Limb (tissue), 2 donors: ENCODE measurements around the gene EPS8L1.
"Not testable (repeated sequence)": the region's sequence is repeated elsewhere in the genome, so short reads cannot be mapped to it uniquely, and the experiment has no call there.

Source experiments
- DNase-seq, 2 donors: peaks; one replicate each; pipeline ENCODE4 v3.0.0-alpha.2; 2016; ENCODE audit errors: extremely low spot score in 2 of 2

Gene EPS8L1

GRCh38 chr19:55094456-55095259 is 19.0 kb downstream of the EPS8L1 start:
- peak in 1 of 2 donors; percentile 28 for DNase-seq

DNA sequence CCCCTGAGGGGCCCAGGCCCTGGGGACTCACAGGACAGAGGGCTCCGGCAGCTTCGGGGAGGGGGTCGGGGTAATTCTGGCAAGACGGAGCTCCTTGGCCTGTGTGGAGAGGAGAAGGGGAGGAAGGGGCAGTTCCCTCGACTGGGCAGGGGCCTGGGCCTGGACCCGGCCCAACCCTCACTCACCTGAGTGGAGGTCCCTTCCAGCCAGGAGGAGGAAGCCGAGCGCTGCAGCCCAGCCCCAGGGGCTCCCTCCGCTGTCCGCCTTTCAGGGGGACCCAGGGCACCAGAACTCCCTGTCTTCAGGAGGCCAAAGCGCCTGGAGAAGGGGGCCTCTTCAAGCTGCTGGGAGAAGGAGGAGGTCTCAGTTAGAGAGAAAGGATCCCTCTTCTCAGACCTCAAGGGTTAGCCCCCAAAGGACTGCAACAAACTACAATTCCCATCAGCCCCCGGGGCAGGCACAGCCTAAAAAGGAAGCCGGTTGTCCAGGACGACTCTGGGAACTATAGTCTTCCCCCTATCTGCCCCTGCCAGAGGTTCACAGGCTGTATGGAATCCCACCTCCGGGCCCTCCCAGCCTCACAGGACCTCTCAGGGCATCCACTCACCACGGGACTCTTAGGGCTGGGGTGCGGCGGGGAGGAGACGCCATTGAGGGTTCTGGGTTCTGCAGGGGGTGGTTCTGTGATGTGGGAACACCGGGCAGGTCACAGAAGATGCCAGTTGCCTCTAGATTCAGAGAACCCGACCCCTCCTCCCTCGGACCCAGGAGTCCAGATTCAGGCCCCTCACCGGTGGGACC is 19.8 kb downstream of the EPS8L1 start:
- peak in 1 of 2 donors; percentile 34 for DNase-seq

DNA sequence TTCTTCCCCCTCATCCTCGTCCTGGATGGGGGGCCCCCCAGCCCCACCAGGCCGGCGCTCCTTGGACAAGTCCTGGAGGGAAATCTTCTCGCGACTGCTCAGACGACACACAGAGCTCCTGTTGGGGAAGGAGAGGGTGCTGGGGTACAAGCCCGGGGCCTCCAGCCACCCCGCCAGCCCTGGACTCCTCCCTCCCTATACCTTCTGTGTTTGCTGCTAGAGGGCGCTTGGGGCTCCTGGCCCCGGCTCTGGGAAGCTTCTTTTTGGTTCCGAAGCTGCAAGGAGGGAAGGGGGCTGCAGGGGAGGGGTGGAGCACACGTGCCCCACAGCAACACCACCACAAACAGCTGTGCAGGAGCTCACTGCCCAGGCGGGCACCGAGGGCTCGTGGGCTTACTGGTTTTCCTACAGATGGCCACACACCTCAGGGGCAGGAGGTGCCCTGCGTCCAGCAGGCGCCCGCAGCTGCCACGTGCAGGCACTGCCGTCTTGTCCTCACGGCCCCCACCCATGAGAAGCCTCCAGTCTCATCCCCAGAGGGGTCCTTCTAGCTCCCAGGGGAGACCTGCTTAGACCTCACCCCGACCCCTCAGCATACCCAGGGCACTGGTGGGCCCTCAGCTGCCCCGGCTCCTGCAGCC is 20.5 kb downstream of the EPS8L1 start:
- peak in 1 of 2 donors; percentile 28 for DNase-seq

GRCh38 chr19:55097864-55098715 is 22.4 kb downstream of the EPS8L1 start:
- peak in 1 of 2 donors; percentile 25 for DNase-seq

DNA sequence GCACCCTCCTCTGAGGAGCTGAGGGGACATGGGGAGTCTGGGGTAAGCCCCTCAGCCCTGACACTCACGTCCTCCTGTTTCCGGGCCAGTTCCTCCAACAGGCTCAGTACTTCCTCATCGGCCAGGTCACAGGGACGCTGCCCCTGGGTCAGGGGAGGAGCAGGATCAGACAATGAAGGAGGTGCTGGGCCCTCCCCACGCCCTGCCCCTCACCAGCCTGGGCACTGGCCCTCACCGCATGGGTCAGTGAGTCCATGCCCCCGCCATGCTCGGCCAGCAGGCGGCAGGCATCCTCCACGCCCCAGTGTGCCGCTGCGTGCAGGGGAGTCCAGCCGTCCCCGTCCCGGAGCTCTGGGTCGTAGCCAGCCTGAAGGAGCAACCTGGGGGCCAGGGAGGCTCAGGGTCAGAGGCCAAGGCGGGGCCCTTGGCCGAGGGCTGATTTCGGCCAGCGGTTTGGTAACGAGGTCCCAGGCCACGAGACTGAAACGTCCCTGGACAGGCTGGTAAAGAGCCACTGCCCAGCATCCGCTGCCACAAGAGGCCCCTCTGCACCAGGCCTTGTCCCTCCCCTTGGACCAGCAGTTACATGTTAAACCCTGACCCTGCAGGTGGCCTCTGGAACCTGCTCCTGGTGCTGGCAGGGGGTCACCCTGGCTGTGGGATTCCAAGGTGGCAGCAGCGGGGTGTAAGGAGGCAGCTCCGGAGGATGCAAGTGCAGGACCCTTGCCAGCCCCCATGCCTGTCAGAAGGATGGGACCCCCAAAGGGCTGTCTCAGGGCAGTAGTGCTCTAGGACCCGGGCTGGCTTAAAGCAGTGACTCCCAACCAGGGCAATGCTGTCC is 23.3 kb downstream of the EPS8L1 start:
- peak in 1 of 2 donors; percentile 33 for DNase-seq

DNA sequence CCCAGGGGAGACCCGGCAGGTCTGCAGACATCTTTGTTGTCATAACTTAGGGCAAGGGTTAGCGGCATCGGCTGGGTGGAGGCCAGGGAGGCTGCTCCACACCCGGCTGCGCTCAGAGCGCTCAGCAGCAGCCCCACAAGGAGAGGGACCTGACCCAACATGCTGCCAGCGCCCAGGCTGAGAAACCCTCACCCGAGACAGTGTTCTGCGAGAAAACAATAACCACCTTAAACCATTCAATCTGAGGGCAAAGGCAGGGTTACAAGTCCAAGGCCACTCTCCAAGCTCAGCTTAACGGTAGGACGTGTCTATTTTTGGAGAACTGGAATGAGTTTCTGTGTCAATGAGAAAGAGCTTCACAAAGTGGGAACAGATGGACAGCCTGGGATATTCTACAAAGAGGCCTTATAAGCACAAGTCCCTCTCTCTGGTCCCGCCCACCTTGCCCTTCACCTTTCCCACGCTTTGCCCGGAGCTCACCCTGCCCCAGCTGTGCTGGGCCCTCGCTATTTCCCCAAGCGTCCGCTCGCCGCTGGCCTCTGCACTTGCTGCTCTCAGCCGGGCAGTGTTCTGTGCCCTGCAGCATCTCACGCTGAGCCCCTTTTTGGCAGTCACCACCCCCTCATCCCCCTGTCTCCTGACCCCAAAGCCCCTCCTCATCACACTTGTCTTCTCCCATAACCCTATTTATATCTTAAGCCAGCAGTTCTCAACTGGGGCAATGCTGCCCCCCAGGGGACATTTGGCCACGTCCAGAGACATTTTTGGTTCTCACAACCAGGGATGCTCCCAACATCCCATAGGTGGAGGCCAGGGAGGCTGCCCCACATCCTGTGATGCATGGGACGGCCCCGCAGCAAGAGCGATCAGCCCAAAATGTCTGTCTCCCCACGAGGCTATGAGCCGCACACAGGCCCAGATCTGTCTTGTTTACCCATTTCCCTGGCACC is 24.2 kb downstream of the EPS8L1 start:
- DNase-seq: peak in 1 of 2 donors; percentile 24

DNA sequence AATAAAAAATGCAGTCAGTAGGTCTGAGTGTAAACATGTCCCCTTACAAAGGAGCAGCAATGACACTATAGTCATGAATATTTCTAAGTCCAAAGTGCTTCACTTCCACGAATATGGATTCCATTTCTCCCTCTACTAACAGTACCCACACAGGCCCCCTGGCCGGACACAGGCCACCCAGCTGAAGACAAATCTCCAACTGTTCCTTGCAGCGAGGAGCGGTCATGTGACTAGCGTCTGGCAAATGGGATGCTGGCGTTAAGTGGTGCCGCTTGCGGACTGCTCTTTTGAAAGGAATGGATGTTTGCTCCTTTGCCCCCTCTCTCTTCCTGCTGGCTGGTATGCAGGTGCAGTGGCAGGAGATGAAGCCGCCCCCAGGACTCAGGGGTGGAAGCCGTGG is 25.6 kb downstream of the EPS8L1 start:
- DNase-seq: no peak

GRCh38 chr19:55103190-55103589 is 27.5 kb downstream of the EPS8L1 start:
- DNase-seq: no peak

- no peak for DNase-seq
Observed at GRCh38 chr19:55105237-55105636, 29.6 kb downstream of the EPS8L1 start.

- DNase-seq: no peak
Observed at GRCh38 chr19:55106591-55106990, 30.9 kb downstream of the EPS8L1 start.

GRCh38 chr19:55107252-55107651 is 31.6 kb downstream of the EPS8L1 start:
- not testable (repeated sequence) for DNase-seq

- DNase-seq: peak in 1 of 2 donors; percentile 32
Observed at GRCh38 chr19:55109527-55110291, 34.0 kb downstream of the EPS8L1 start.

DNA sequence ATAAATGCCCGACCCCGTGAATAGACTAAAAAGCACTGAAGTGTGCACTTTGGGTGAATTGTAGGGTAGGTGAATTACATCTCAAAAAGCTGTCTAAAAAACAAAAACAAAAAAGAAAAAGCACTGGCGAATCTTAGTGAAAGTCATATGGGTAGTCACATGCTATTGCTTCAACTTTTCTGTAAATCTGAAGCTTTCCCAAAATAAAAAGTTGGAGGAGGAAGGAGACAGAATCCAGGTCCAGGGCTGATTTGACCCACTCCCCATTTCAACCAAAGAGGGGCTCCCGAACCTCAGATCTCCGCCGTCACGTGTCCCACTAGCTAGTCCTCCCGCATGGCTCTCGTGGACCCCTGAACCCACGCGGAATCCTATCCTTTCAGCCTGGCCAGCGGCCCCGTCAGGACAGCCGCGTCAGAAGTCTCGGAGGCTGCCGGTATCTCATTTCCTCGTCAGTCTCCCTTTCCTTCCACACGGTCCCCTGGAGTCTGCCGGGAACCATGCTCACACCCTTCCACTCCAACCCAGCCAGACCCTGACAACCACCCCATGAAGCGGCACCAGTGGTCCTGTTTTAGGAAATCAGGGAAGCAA is 35.7 kb downstream of the EPS8L1 start:
- DNase-seq: no peak

GRCh38 chr19:55112246-55112776 is 36.6 kb downstream of the EPS8L1 start:
- DNase-seq: no peak

DNA sequence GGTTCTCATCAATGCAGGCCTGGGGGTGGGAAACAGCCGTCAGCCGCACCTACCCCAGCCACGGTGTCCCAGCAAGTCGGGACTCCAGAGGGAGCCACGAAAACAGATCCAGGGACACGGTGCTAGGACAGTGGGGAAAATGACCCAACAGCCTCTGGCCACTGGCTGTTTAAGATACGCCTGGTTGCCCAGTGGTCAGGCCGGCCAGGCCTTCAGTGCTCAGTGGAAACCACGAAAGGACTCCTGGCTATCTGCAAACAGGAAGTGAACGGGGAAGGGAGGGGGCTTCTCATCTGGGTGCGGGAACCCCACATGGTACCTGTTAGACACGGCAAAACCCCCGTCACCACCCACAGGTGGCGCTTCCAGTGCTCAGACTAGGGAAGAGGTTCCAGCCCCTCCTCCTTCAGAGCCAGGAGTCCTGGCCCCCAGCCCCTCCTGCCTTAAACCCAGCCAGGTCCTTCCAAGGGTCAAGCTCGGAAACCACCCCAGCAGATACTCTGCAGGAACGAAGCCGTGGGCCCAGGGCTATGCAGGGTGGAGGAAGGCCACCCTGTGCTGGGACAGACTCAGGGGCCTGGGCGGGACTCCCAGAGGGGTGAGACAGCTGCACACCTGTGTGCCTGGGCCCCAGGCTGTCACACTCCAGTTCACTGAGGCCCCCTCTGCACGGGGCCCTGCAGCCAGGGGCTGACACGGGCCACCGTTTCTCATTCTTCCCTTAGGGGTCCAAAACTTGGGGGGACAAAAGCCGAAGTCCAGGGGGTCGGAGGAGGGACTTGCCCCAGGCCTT is 37.3 kb downstream of the EPS8L1 start:
- DNase-seq: no peak

DNA sequence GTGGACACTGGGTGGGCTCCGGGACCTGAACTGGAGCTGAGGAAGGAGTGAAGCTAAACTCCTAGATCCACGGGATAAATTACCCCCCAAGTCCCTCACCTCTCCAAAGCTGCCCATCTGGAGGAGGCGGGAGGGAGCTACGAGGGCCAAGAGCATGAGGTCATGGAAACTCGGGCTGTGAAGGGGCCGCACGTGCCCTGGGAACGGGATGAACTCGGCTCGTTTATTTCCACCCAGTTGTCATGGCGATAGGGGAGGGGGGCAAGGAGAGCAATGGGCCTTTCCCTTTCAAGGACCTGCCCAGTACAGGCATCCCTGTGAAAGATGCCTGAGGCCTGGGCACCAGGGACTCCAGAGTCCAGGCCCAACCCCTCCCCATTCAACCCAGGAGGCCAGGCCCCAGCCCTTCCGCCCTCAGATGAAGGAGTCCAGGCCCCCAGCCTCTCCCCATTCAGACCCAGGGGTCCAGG is 37.9 kb downstream of the EPS8L1 start:
- DNase-seq: peak; percentile 91 to 95
